NCI-H82 treated with DMSO at 0.1 percent for 48 hours (cell line): ENCODE data around the gene CDC25A.
"Not testable (repeated sequence)": the region's sequence is repeated elsewhere in the genome, so short reads cannot be mapped to it uniquely, and the experiment has no call there.

Experiments
- DNase-seq: peaks from one replicate; lab custom pipeline; 2025; ENCODE audit not compliant: unreplicated experiment; lab: John Stamatoyannopoulos, UW

The CDC25A gene

GRCh38 chr3:48188266-48189201 lies at the start of gene CDC25A:
CDC25A (minus strand) TSS chr3:48188417; CDS start chr3:48187947, 470 bp downstream.
- peak; percentile 98 for DNase-seq

DNA sequence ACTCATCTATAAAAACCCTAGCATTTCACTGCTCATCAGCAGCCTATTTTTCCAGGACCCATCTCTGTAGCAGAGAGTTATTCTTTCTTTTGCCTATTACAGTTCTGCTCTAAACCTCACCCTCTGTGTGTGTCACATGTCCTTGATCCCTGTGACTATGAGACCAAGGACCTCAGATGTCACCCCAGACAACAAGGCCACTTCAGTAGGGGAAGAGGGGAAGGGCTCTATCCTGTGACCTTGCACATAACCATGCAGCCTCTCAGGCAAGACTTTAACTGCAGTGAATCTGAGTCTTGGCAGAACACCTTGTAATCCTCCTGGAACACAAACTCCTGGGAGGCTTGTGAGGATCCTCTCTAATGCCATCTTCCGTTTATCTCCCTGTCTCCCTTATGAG lies 48.3 kb upstream of the CDC25A start:
- no peak for DNase-seq

DNA sequence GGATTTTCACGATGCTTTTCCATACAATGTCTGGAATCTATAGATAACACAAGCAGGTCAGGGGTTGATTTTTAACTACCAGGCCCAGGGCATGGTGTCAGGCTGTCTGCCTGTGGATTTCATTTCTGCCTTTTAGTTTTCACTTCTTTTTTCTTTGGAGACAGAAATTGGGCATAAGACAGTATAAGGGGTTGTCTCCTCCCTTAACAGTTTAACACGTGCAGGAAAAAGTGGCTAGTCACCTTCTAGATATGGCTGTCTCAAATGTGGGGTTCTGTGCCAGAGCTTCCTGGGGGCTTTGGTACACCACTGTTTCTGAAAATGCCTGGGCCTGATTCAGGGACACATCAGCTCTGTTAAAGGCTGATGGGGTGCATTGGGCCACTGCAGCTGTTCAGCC lies 45.3 kb upstream of the CDC25A start:
- DNase-seq: no peak

DNA sequence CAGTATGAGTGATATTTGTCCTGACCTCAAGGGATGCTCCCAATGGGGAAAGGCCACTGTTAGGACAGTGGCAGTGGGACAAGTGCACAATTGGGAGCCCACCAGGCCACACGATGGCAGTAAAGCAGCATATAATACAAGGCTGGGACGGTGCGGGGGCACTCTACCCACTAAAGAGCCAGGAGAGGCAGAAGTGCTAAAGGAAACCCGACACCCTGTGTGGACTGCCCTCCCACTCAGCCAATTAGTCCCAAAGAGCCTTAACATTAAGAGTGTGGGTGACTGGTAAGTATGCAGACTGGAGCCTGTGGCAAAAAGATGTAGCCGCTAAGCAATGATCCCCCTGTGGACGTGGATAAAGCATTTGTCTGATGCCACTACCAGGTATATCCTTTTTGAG lies 44.5 kb upstream of the CDC25A start:
- DNase-seq: peak; percentile 94

DNA sequence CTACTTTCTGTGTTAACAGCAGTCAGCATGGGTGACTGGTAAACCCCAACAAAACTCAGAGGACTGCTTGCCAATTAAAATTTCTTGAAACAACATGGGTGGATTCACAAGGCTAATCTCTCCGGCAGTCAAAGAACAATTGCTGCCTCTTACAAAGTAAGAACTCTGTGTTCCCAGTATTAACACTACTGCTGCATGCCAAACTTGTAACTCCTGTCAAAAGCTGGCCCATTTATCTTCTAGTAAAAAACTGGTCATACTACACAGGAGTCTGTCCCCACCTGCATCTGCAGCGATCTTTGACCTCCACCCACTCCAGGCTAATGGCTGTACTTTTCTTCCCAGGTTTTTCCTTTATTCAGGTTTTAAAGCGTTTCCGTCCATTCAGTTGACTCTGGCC lies 44.0 kb upstream of the CDC25A start:
- no peak for DNase-seq

GRCh38 chr3:48226939-48227338 lies 38.7 kb upstream of the CDC25A start:
- DNase-seq: no peak

DNA sequence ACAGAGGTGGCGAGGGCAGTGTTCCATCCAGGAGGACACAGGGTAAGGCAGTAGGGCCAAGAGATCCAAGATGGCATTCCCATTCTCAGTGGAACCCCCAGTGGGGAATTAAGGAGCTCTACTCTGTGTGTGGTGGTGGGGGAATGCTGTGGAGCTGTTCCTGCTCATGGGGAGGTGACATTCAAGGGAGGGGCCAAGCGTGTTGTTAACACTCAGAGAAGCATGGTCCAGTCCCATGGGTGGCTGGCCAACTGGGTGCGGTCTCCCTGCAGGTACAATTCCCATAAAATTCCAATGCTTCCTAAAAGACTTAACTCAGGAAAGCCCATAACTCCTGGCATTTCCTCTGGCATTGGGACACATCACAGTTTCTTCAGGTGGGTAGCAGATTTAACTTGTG lies 37.4 kb upstream of the CDC25A start:
- no peak for DNase-seq

- no peak for DNase-seq
Measured at GRCh38 chr3:48222616-48223513, 34.6 kb upstream of the CDC25A start, which contains the start of gene CAMP. CAMP (plus strand) TSS chr3:48223495; CDS start chr3:48223512, 17 bp downstream.

DNA sequence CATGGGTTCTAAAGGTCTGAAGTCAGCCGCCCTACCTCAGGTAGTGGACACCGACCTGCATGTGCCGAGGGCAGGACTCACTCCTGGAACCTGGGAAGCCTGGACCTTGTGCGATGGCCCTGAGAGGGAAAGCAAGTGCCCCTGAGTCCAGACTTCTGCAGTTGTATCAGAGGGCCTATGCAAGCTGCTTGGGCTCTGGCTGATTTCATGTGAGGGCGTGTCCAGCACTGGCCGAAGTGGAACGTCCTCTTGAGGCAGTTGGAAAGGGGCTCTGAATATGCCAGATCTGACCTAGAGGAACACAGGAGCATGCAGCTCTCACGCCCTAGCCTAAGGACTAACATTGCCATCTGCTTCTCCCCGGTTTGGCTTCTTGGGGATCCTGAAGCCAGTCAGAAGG lies 32.5 kb upstream of the CDC25A start:
- no peak for DNase-seq

GRCh38 chr3:48219543-48219942 lies 31.3 kb upstream of the CDC25A start:
- DNase-seq: no peak

DNA sequence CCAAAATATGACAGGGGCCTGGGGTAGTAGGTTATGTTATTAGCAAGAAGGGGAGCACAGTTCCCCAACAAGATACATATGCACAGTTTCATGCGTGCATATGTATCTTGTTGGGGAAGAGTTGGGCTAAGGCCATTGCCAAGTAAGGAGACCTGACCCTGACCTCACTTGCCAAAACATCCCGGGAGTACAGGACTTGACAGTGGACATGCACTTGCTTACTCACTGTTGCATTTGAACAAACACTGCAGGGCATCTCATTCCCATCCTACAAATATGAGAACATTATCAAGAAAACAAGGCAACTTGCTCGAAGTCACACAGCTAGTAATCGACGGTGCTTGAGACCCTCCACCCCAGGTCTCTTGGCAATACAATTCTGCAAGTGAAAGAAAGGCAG lies 30.3 kb upstream of the CDC25A start:
- DNase-seq: no peak

DNA sequence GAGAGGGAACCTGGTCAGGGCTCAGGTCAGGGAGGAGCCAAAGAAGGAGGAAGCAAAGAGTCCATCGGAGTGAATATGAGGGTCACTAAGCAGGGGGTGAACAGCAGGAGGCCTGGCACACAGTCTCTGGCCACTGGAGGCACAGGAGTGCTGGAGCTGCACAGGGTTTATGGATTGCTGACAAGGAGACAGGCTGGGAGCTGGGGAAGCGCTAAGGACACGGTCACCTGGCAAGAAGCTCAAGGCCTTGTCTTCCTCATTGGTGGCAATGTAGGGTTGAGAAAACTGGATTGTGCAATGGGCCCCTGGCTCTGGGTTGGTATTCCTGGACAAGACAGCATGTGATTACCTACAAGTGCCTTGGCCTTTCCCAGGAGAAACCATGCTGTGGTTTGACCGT lies 29.2 kb upstream of the CDC25A start:
- DNase-seq: no peak

DNA sequence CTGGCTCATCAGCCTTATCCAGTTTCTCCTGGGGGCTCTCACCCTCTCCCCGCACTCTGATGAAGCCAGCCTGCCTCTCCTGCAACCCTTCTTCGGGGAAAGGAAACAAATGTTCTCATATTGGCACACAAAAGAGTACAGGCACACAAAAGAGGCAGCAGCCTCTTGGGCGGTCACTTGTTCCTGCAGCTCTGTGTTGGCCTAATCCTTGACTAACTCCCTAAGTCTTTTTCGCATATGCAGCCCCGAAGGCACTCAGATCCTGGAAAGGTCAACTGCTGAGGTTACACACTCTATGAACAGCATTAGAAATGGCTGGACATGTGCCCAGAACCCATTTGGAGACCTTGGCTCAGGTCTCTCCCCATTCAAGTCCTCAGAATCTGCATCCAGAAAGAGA lies 27.7 kb upstream of the CDC25A start:
- DNase-seq: no peak

DNA sequence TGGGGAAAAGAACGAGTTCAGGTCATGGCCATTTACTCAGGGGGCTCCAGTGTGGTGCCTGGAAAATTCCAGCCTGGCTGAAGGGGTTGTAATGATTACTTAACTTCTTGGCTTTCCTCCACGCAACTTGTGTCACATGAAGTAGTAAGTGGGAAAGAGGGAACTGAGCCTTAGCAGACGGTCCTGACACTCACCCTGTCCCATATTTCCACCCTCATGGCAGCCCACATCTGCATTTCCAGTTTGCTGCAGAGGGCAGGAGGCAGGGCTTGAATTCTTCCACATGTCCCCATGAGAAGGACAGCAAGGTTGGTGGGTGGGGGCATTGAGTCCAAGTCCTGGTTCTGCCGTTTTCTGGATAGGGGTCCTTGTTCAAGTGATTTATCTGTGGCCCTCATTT lies 27.2 kb upstream of the CDC25A start:
- DNase-seq: no peak

DNA sequence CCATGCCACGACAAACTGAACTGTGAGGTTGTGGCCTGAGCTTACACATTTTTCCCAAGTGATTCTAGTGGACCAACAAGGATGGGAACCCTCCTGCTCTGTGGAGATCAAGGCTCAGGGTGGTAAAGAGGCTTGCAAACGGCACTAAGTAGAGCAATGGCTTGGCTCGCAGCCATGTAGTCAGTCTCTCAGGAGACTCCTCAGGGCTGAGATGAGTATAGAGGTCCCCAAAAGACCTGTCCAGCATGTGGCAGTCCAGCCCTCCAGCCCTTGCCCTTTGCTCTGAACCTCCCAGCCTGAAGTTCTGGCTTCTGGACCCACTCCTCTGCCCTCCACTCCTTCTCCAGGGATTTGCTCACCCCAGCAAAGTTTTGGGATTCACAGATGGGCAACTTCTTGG lies 26.8 kb upstream of the CDC25A start:
- no peak for DNase-seq

DNA sequence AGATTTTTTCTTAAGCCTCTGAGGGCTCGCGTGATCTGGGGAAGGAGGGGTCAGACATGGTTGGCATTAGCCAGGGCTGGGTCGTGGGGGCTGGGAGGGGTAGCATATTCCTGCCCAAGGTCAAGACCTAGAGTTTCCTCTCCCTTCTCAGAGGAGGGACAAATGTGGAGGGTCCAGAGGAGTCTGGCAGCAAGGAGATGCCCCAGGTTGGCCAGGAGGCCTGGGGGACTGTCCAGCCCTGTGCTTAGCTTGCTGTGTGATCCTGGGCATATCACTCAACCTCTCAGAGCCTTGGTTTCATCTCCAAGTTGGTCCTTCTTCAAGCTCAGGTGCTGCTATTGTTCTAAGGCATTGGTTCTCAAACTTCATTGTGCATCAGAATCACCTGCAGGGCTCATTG lies 26.0 kb upstream of the CDC25A start:
- DNase-seq: no peak

DNA sequence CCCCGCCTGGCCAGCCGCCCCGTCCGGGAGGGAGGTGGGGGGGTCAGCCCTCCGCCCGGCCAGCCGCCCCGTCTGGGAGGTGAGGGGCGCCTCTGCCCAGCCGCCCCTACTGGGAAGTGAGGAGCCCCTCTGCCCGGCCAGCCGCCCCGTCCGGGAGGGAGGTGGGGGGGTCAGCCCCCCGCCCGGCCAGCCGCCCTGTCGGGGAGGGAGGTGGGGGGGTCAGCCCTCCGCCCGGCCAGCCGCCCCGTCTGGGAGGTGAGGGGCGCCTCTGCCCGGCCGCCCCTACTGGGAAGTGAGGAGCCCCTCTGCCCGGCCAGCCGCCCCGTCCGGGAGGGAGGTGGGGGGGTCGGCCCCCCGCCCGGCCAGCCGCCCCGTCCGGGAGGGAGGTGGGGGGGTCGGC lies 23.6 kb upstream of the CDC25A start:
- DNase-seq: not testable (repeated sequence)

GRCh38 chr3:48210534-48210933 lies 22.3 kb upstream of the CDC25A start:
- not testable (repeated sequence) for DNase-seq

DNA sequence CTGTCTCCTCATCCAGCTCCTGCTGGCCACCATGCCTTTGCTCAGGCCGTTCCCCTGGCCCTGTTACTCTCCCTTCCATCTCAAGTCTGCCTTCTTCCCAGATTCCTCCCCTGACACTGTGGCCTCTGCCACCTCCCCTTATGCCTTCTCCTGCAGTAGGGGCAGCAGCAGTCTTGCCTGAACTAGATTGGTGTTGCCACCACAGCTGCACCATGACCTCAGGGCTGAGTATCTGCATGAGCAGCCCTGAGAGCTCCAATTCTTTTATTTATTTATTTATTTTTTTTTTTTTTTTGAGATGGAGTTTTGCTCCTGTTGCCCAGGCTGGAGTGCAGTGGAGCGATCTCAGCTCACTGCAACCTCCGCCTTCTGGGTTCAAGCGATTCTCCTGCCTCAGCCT lies 21.2 kb upstream of the CDC25A start:
- DNase-seq: no peak

DNA sequence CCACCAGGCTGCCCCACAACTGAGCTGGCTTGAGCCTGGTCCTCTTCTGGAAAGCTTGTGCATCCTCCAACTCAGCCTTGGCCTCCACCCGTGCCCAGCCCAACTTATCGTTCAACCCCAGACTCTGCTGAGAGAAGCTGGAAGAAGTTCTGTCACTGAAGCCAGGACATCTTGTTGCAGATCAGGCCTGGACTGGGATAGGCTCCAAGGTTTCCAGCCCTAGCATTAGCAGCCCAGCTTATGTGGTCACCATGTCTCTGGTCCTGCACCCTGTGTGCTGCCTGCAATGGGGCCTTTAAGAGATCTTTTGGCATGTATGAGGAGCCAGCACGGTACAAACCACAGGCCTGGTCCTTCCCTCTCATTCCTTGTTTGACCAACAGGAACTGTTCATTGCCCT lies 19.9 kb upstream of the CDC25A start:
- no peak for DNase-seq

GRCh38 chr3:48202632-48203031 lies 14.4 kb upstream of the CDC25A start:
- no peak for DNase-seq

DNA sequence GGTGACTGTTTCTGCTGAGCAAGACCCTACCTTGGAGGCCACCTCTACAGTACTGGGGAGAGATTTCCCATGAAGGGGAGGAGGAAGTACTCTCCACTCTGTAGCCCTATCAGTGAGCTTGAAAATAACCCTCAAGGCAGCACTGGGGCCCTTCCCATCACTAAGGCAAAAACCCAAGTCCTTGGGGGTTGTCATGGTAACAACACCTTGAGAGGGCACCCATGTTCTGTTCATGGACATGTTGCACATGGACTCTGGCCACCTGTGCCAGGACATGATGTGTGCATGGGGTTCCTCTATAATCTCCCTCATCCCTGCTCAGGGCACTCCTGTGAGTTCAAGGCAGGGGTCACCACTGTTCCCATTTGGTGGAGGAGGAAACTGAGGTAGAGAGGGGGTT lies 10.9 kb upstream of the CDC25A start:
- DNase-seq: no peak
